Transverse colon (tissue), 4 donors: ENCODE data around the gene ANXA5. TPM values are rescaled to one million over a fixed set of nuclear protein-coding genes. Genes with fewer than 3 reads are reported as not detected.

Experiments
- DNase-seq: peaks from one replicate; pipeline ENCODE4 v3.0.0-alpha.2; 2019
- H3K27ac ChIP-seq, 4 donors: fragments of 200-600 bp; sonication (generic); 2 replicates each; pipeline ENCODE4 v1.5.1; 2016 to 2018; ENCODE audit warnings: inconsistent platforms in 4 of 4
- H3K27me3 ChIP-seq: fragments of 200-600 bp; sonication (generic); 2 replicates; pipeline ENCODE4 v1.5.1; 2017; ENCODE audit warnings: inconsistent platforms
- H3K36me3 ChIP-seq, 4 donors: fragments of 200-600 bp; sonication (generic); 2 replicates each; pipeline ENCODE4 v1.5.1; 2017 to 2019; ENCODE audit warnings: inconsistent platforms in 4 of 4
- H3K4me1 ChIP-seq, 4 donors: fragments of 200-600 bp; sonication (generic); 2 replicates each; pipeline ENCODE4 v1.5.1; 2017 to 2020; ENCODE audit warnings: inconsistent platforms in 4 of 4
- H3K4me3 ChIP-seq, 4 donors: fragments of 200-600 bp; sonication (generic); 1 replicate in 1 of 4; 2 replicates in 3 of 4; pipeline versions ENCODE4 v1.5.1 to v1.6.1; 2017 to 2019; ENCODE audit warnings: inconsistent platforms in 4 of 4
- H3K9me3 ChIP-seq, 2 donors: fragments of 200-600 bp; sonication (generic); 2 replicates each; pipeline ENCODE4 v1.5.1; 2017 to 2019; ENCODE audit warnings: inconsistent platforms in 2 of 2
- EP300 ChIP-seq: sonication (generic); formaldehyde crosslinking; IDR thresholded peaks from one replicate; pipeline ENCODE4 v1.6.1; 2017; ENCODE audit warnings: antibody characterized with exemption, low read depth
- POLR2A ChIP-seq: fragments of 450-650 bp; IDR thresholded peaks from one replicate; pipeline ENCODE4 v1.6.1; 2016; ENCODE audit warnings: antibody characterized with exemption, mild to moderate bottlenecking, moderate library complexity
- POLR2AphosphoS5 ChIP-seq, 3 donors: sonication (generic); formaldehyde crosslinking; IDR thresholded peaks; one replicate each; pipeline ENCODE4 v1.6.1; 2016; ENCODE audit warnings: antibody characterized with exemption in 3 of 3
- WGBS, 2 donors: methylation state at CpG; one replicate each; pipeline ENCODE4 v1.1.5; 2018; ENCODE audit warnings: low coverage in 1 of 2; 5-methylcytosine and 5-hydroxymethylcytosine counted together
- in situ Hi-C, 4 donors: fragments of 200-750 bp; cut with MboI; loops; one replicate each; pipeline versions ENCODE4 v1.15.0 to v1.15.1; 2017; ENCODE audit warnings: low sequenced_read_pairs in 3 of 4, low pct_ligation_motif_present in 1 of 4, low pct_unique_long_range_greater_than_20kb in 1 of 4
- intact Hi-C: fragments of 100-400 bp; cut with DNase I; formaldehyde crosslinking; loops from one replicate; pipeline ENCODE4 v1.15.1; 2023; ENCODE audit warnings: low total_unique reads
- total RNA-seq, 4 donors: library from RNA; depleted of rRNA; stranded (reverse); fragments of >200 nt; gene quantifications; one replicate each; pipeline ENCODE4 v1.1.0, GENCODE V29; 2016
- TF ChIP-seq, protein P1 (sequence below), 5 experiments: fragments of 200-600 bp in 3 of 5; fragments of 450-650 bp in 2 of 5; sonication (generic) in 3 of 5; IDR thresholded peaks; 1 replicate in 2 of 5; 2 replicates in 3 of 5; pipeline ENCODE4 v1.5.1; 2016 to 2017; ENCODE audit warnings: antibody characterized with exemption in 5 of 5, inconsistent platforms in 3 of 5, mild to moderate bottlenecking in 2 of 5, moderate library complexity in 1 of 5

The ANXA5 gene
- total RNA-seq, 4 donors from 2014 or later = 62.7 to 196 (median 135) TPM

GRCh38 chr4:121669163-121669550 lies 27.6 kb downstream of the ANXA5 start:
- no peaks in the 10 kb centered on the region for H3K9me3 ChIP-seq
- in situ Hi-C loops = no loop called here
- H3K27me3 ChIP-seq = no peaks in the 10 kb centered on the region
- DNase-seq = no peak
- H3K36me3 ChIP-seq = peaks cover 0 to 52% (median 18%) of the 10 kb centered on the region in 4 donors
- H3K4me3 ChIP-seq = no peak overlapping the region
- TF ChIP-seq, protein P1, sequence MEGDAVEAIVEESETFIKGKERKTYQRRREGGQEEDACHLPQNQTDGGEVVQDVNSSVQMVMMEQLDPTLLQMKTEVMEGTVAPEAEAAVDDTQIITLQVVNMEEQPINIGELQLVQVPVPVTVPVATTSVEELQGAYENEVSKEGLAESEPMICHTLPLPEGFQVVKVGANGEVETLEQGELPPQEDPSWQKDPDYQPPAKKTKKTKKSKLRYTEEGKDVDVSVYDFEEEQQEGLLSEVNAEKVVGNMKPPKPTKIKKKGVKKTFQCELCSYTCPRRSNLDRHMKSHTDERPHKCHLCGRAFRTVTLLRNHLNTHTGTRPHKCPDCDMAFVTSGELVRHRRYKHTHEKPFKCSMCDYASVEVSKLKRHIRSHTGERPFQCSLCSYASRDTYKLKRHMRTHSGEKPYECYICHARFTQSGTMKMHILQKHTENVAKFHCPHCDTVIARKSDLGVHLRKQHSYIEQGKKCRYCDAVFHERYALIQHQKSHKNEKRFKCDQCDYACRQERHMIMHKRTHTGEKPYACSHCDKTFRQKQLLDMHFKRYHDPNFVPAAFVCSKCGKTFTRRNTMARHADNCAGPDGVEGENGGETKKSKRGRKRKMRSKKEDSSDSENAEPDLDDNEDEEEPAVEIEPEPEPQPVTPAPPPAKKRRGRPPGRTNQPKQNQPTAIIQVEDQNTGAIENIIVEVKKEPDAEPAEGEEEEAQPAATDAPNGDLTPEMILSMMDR (IDR thresholded peaks at IDR 0.05) = no peak
- no peak for TF ChIP-seq POLR2A
- no peak for TF ChIP-seq EP300
- no peak for TF ChIP-seq POLR2AphosphoS5 (IDR thresholded peaks at IDR 0.05)
- 76 to 86% methylated on average over 2 of the region's 2 CpGs for WGBS, 2 donors
- intact Hi-C loops = no loop called here
- peaks cover 0 to 3% (median 0%) of the 10 kb centered on the region in 4 donors for H3K4me1 ChIP-seq
- H3K27ac ChIP-seq = no peak overlapping the region

DNA sequence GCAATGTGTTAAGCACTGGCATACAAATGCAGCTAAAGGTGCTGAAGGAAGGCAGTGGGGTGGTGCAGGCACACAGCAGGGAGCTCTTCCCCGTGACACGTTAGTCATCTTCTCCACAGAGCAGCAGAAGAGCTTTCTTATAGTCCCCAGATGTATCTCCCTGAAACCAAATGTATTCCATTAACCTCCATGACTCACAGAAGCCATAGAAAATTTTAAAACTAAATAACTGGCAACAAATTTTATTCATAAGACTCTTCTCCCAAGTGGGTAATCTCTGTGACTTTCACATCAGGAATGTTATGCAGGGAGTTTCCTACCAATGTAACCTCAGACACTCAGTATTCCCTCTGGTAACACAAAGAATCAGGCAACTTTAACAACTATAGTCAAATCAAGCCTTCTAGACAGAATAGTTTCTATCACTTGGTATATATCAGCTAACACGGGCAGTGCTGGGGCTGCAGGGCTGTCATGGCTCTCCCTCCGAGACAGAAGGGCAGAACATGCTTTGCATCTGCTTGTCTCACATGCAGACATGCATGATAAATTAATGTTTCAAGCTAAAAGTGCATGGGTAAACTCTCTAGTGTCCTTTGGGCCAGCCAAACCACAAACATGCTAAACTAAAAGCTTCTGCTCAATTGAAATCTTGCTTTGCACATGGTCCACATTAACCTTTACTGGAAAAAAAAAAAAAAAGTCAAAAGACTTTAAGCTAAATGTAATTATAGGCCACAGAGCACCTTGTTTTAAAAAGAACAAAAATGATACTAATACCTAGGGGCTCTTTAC lies 28.2 kb downstream of the ANXA5 start:
- TF ChIP-seq, protein P1 (IDR thresholded peaks at IDR 0.05) = no peak
- no peak for TF ChIP-seq EP300
- DNase-seq = no peak
- Histone ChIP-seq H3K27ac (no peak overlapping the region), H3K36me3 (peaks cover 0 to 52% (median 18%) of the 10 kb centered on the region in 4 donors), H3K4me1 (peaks cover 0 to 3% (median 0%) of the 10 kb centered on the region in 4 donors), H3K4me3 (no peak overlapping the region), H3K27me3 (no peaks in the 10 kb centered on the region), H3K9me3 (no peaks in the 10 kb centered on the region)
- in situ Hi-C loops (no loop called here), intact Hi-C loops (no loop called here)
- 82% methylated on average over 4 of the region's 4 CpGs; no CpG with 5 or more reads in 1 of the 2 donors for WGBS, 2 donors

DNA sequence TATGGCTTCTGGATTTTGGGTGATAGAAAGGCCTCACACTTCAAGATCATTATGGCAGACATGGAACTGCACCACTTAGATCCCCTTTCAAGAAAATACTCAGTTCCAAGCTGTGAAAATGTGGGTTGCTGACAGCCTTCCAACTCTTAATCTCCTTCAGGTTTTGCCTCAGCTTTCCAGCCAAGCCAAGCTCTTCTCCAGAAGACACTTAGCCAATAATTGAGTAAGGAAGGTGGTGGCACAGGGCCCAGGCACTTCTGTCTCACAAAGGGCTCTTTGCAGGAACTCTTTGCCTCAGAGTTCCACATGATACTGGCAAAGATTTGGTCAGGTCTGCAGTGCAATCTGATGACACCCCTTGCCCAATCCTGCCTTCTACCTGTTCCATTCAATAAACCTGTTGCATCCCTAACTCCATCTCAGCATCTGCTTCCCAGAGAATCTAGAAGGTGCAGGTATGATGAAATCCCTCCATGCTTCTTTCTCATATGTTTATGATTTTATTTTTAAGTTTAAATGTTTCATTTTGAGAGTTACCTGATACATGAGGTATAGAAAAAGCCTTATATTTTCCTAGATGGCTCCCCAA lies 30.6 kb downstream of the ANXA5 start:
- Histone ChIP-seq H3K4me1 (peaks cover 0 to 3% (median 0%) of the 10 kb centered on the region in 4 donors), H3K36me3 (peaks cover 0 to 39% (median 14%) of the 10 kb centered on the region in 4 donors), H3K27me3 (no peaks in the 10 kb centered on the region), H3K27ac (no peak overlapping the region), H3K4me3 (no peak overlapping the region), H3K9me3 (no peaks in the 10 kb centered on the region)
- intact Hi-C loops = no loop called here
- no peak for DNase-seq
- no peak for TF ChIP-seq POLR2A
- no peak for TF ChIP-seq POLR2AphosphoS5 (IDR thresholded peaks at IDR 0.05)
- TF ChIP-seq, protein P1 (IDR thresholded peaks at IDR 0.05) = no peak
- in situ Hi-C loops = no loop called here

GRCh38 chr4:121665371-121665770 lies 31.4 kb downstream of the ANXA5 start:
- Histone ChIP-seq H3K36me3 (peaks cover 0 to 33% (median 11%) of the 10 kb centered on the region in 4 donors), H3K9me3 (no peaks in the 10 kb centered on the region), H3K27me3 (no peaks in the 10 kb centered on the region), H3K4me1 (peaks cover 0 to 3% (median 0%) of the 10 kb centered on the region in 4 donors), H3K4me3 (no peak overlapping the region), H3K27ac (no peak overlapping the region)
- WGBS, 2 donors = 38 to 56% methylated on average over 1 to 3 of the region's 3 CpGs
- TF ChIP-seq POLR2AphosphoS5 (IDR thresholded peaks at IDR 0.05) (no peak), POLR2A (no peak), EP300 (no peak)
- TF ChIP-seq, protein P1 (IDR thresholded peaks at IDR 0.05) = no peak
- in situ Hi-C loops (no loop called here), intact Hi-C loops (no loop called here)
- no peak for DNase-seq
